D341Med (cell line): Measurements from ENCODE around the gene PHLPP1.
A peak's percentile ranks its signal among the peaks of the same experiment; 100 is the strongest.

Source experiments
- DNase-seq: peaks from one replicate; pipeline ENCODE4 v3.0.0; 2012; ENCODE audit warnings: low spot score

The PHLPP1 gene

DNA sequence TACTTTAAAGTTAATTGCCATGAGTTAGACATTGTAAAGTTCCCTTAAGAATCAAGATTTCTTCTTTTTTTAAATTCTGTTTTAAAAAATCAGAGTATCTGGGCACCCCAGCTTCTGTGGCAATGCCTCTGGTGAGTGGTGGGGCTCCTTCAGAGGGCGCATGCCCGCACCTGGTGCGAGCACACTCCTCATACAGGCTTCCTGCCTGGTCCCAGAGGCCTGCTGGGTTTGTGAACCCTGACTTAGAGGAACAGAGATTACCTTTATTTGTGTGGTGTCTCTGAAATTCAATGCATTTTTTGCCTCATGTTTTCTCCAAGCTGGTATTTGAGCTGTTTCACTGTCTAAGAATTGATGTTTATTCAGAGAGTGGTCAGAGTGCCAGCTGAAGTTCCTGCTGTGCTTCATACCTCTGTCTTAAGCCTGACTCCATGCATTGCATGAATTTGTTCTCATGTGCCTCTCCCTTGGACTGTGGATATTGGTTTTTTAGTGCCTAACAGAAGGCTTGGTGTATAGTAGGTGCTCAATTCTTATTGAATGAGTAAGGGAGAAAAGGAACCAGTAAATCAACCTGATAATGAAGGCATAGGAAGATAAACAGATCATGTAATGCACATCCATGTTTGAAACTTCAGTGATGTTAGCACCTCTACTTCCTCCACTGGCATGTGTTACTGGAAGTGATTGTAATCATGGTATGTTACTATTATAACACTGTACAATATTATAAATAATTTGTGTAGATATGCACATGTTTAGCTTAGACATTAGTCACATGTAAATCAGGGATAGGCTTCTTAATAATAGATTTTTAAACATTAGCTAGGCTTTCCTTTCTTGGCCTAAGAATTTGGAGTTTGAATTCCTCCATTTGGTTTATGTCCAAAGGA is 29.0 kb downstream of the PHLPP1 start:
- DNase-seq = no peak

DNA sequence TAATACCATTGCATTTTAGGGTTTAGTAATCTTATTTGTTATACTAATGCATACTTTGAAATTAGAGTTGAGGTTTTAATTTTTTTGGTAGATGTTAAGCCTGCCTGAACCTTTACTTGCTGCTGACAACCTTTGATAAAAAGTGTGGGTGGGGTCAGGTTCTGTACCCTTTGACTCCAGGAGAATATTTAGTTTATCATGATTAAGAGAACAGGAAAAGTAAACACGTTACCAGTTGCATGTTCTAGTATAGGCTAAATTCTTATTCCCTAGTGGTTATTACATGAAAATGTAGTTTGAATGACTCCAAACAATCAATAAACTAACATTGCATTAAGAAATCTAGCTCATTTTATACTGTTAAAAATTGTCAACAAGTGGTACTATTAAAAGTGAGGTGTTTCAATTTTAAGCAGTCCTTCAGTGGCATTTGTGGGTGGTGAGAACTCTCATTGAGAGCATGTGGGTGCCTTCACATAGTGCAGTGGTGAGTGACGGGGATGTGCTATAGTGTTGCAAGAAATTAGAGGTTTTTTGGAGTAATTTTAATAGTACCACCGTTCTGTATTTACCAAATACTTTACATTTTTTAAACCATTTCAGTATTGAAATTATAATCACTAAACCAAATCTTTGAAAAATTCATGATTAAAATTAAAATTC is 29.9 kb downstream of the PHLPP1 start:
- no peak for DNase-seq

DNA sequence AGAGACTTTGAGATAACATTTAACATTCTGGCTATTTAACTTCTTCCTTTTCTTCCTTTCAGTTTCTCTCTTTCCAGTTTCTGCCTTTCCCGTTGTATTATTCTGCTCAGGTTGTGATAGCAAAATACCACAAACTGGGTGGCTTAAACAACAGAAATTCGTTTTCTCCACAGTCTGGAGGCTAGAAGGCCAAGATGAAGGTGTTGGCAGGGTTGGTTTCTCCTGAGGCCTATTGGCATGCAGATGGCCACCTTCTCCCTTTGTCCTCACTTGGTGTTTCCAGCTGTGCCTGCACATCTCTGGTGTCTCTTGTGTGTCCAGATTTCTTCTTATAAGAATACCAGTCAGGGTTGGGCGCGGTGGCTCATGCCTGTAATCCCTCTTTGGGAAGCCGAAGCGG is 34.0 kb downstream of the PHLPP1 start:
- no peak for DNase-seq

DNA sequence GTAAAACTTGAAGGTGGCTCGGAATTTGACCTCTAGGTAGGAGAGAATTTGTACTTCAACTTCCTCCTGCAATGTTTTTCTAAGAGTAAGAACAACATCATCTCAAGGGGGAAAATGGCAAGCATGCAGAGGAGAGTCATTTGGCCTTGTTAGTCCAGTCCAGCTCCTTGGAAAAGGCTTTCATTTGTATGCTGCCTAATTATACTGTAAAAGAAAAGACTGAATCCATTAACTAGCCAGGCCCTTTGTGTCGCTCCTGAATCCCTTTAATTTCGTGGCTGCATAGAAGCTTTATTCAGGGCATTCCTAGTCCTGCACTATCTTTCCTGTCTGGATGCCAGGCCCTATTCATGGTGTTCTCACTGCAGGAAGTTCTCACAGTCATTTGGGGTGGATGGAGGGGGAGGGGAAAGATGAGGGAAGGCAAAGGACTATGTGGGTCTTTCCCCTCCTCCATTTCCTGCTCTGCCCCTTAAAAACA is 36.0 kb downstream of the PHLPP1 start:
- DNase-seq = no peak

DNA sequence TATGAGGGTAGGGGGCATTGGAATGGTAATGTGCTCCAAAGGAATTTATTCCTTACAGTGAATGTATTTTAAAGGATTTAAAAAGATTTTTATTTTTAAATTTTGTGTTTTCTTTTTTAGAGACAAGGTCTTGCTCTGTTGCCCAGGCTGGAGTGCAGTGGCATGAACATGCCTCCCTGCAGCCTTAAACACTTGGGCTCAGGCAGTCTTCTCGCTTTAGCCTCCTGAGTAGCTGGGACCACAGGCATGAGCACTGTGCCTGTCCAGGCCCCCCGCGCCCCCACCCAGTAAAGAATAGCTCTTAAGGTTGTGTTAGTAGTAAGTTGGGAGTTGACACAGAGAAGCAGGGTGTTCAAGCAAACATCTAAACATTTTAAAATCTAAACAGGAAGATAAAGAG is 36.6 kb downstream of the PHLPP1 start:
- DNase-seq = no peak

DNA sequence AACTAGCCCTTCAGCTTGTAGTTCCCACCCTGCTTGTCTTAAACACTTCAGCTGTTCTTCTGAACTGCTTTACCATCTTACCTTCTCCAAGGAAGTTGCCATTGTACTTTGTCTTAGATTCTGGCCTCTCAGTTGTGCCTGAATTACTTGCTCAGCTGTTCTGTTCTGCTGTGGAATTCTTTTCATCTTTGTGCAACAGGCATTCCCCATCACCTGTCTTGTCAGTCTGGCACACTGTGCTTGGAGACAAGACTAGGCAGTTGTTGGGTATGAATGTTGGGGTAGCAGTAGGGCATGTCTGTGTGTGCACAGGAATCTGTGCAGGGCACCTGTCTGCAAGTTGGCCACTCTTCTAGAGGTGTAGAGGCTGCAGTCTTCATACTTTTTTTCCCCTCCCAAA is 38.7 kb downstream of the PHLPP1 start:
- DNase-seq = no peak

DNA sequence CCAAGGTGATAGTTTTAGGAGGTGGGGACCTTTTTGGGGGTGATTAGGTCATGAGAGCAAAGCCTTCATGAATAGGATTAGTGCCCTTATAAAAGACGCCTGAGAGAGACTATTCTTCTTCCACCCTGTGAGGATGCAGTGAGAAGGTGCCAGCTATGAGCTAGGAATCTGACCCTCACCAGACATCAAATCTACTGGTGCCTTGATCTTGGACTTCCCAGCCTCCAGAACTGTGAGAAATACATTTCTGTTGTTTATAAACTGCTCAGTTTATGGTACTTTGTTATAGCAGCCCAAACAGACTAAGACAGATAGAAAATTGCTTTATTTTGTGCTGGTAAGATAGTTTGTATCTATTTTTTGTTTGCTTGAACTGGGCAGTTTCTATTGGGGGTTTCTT is 40.1 kb downstream of the PHLPP1 start:
- no peak for DNase-seq

DNA sequence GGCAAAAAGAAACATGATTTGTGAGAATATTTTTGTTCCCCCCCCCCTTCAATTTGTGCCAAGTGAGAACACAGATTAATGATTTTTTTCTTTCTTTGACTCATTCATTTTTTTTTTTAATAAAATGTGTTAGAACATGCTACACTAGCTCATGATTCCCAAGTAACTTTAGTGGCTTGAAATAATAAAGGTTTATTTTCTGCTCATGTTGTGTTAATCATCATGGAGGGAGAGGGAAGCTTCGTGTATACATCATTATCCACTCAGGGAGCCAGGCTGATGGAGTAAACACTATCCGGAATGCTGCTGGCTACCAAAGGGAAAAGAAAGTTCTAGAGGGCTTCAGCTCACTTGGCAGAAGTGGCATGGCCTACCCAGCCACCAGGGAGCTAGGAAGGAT is 40.6 kb downstream of the PHLPP1 start:
- DNase-seq = no peak

DNA sequence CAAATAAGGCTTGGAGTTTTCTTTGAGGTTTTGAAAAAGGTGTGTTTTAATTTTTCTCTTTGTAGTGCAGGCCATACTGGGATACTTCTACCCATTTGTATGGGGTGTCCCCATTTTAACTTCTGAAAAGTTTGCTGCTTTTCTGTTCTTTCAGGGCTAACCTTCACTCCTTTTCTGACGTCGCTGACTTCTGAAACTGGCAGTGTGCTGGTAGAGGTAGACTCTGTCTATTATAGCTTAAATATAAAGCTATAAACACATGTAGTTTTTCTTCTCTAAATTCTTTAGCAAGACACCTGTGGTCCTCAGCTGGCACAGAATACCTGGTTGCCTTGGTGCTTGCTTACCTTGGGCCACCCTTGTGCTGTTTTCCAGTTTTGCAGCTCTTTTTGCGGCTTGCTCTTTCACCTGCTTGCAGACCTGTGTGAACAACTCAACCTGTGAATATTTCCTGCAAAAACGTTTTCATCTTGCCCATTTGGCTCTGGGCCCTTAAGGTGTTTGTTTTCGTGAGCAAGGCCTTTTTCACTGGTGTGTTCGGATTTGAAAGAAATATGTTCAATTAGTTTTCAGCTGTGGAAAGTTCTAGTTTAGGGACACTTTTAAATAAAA is 42.2 kb downstream of the PHLPP1 start:
- no peak for DNase-seq

DNA sequence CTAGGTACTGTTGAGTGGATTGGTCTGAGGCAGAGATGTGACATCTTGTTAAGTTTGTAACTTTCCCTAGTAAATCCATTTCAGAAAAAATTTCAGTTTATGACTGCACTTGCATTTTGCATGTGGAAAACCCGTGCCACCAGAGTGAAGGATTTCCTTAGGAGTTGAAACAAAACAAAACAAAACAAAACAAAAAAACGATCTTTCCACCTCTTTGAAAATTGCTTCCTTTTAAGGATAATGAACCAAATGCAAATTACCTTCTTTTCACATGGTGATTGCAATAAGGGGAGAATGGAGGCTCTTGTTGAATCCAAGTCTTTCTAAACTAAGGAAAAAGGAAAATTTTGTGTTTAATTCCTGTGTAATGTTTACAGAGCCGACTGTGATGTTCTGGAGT is 43.2 kb downstream of the PHLPP1 start:
- no peak for DNase-seq

DNA sequence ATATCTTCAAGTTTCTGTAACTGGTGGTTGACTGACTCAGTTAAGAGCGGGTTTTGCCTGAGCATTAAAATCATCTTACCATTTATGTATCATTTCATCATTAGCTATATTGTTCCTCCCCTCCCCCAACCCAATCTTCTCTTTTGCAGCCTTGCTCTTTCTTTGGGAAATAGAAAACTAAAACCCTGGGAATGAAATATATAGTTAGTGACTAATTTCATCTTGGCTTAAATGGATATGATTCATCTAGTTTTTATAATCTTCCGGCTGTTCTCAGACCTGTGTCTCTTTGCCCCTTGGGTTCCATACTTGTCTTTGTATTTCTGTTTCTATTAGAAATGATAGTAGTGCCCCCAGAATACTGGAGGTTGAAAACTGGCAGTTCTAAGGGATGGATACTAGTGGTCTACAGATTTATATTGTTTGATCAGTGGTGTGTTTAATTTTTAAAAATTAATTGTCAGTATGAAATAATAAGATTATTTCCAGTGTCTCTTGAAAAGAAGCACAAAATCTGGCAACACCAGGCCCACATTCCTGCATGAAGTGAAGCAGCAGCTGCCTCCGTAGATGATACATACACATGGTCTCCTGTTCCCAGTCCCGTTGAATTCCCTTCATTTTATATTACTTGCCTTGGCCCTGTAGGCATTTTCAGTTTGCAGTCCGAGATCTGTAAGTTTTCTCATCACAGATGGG is 44.5 kb downstream of the PHLPP1 start:
- no peak for DNase-seq

DNA sequence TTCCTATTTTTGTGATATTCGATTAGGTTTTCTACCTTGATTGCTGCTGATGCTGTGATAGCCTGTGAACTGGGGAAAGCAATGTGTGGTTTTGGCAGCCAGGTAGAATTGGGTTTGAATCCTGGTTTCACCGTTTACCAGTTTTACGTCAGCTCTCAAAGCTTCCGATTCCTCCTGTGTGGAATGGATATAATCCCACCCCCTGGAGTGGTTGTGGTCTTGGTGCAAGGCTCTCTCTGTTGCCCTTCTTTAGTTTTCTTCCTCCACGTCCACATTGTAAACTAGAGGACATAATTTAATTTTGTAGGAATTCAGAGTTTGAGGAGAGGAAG is 45.0 kb downstream of the PHLPP1 start:
- no peak for DNase-seq

DNA sequence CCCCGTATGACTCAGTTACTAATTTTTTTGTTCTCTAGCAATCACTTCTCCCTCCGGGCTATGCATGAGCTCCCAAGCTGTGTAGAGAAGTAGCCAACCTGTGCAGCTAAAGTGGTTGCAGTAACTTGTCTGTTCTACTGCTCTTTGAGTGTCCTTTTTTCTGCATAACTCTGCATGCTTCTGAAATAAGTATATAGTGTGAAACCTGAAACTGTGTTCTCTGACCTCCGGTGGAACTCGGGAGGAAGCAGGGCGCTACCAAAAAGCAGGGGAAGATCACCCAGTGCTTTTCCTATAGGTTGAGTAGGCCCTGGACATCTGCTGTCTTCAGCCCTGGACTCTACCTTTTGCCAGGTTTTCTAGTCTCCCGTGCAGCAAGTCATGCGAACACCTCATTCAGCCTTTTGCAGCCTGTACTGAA is 47.8 kb downstream of the PHLPP1 start:
- DNase-seq = peak; percentile 30

DNA sequence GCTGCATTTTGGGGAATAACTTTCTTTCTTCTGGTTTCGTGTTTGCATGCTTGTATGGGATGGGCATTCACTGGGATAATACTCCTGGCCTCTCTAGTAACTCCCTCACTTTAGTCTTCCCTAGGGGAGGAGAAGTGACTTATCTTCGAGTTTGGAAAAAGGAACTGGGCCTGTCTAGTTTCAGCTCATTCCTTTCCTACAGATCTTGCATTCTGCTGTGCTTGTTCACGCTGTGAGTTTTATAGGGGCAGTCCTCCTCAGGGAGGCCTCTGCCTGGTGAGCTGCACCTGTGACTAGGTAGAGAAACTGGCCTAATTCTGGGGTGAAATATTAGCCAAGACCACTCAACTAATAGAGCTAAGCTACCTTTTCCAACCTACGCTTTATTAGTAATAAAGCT is 50.9 kb downstream of the PHLPP1 start:
- no peak for DNase-seq

DNA sequence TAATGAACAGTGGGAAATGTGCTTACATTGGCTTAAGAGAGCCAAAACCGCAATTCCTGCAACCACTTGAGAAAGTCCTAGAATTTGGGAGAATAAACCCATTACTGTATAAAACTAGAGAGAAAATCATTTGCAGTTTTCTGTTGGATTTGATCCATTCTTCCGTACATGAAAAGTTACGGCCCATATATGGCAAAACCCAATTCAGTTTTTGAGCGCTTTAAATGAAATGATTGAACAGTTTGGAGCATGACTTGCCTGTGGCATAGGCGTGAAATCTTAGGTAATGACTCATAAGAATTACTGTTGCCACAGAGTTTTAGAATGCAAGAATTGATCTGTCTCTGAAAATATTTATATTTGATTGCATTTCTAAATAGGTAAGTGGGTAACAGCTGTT is 52.0 kb downstream of the PHLPP1 start:
- DNase-seq = no peak

DNA sequence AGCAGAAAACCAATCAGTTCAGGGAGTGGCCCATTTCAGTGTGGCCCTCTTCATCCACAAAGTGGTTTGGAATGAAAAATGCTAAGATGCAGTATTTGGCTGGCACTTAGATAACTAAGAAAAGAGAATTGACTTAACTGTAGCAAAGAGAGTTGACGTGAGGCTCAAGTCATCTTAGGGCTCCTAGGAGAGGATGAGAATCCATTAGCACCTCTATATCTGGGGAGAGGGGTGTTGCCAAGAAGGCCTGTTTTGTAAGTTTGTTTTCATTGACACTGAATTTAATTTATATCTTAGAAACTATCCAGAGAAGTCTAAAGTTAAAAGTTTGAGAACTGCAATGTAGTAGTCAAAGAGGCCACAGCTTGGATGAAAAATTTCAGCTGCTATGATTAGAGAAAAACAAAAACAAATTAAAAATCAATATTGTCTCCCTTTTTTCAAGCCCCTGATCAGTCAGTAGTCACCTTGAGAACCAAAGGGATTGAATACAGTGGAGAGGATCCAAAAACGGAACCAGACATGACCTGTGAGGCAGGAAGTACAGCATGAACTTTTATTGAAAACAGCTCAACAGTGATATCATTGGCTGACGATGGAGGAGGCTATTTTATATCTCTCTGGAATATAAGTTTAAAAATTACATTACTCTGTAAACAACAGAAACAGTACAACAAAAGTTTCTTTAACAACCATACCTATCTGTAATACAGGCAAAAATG is 52.7 kb downstream of the PHLPP1 start:
- no peak for DNase-seq

DNA sequence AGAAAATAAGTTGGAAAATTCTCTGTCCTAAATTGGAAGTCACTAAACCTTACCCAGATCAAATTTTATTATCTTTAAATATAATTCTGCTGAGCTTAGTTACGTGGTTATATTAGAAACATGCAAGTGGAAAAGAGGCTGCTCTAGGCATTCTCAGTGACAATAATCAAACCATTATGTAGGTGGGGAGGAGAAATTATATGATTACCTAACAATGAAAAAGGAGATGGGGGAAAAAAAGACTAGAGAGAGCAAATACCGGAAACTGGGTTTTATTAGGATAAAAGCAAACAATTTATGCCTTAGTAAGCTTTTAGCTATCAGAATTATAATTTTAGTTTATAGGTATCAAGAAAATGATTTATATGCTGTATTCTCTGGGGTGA is 53.2 kb downstream of the PHLPP1 start:
- DNase-seq = no peak

DNA sequence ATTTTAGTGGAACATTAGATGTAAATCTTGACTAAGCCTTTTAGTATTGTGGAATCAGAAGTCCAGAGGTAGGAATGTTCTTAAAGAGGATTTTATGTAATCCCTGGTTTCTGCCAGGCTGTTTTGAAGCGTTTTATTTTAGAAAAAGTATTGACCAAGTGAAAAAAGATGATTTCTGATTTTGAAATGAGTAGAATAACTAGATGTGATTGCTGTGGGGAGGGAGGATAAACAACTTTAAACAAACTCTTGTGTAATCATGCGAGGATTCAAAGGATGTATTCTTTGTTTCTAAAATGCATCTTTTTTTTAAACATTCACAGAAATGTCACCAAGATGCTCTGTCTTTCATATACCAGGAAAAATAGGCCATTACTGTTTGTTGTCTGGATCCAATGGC is 53.9 kb downstream of the PHLPP1 start:
- DNase-seq = no peak

DNA sequence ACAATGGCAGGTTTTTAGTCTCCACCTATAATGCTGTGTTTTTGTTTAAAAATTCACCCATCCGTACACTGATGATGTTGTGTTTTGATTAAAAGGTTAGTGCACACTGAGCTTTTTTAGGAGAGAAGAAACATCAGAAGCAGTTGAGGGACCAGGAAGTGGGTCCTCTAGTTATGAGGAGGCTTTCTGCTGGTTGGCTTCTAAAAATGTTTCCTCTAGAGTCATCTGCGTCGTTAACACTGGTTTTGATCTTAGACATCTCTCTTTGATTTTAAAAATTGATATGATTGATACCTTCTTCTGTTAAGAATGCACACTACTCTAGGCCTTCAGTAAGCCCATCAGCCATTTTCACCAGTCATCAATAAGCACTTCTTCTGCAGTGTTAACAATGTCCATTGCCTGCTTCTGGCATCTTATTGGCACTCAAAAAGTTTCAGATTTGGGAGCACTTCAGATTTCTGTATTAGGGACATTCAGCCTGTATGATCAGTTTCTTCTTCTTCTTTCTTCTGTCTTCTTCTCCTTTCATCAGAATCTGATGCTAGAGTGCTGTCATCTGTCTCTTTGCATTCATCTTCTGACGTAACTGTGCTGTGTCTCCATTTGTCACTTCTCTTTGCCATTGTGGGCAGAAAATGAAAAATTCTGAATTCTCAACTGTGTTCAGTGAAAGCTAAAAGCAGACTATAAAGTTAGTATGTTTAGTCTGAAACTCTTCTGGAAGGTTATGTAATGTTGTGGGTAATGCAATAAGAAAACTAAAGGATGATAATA is 56.3 kb downstream of the PHLPP1 start:
- DNase-seq = no peak

DNA sequence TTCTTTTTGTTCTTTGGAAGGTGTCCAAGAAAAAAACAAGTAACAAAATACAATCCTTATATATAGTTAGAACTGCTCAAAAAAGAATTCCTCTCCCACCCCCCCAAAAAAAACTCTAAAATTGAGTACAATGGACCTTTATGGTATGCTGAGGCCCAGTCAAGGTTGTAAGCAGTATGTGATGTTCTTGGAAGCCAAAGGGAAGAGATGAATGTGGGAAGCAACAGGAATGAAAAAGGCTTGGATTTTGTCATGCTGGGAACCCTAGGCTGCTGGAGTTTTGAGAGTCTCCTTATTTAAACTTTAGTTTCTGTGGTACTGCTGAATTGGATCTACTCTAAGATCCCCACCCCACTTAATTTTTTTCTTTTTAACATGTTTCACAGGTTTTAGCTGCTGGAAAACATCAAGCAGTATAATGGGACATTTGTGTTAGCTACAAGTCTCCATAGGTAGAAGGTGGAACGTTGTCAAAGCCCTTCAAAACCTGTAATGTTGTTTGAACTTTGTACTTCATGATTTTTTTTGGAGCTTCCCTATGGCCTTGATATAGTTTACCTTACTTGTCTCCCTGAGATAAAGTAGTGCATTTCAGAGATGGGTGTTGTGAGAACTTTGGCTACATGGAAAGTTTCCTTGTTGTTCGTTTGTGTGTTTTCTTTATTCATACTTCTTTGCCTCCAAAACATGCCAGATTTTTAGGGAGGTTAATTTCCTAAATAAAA is 57.7 kb downstream of the PHLPP1 start:
- no peak for DNase-seq

DNA sequence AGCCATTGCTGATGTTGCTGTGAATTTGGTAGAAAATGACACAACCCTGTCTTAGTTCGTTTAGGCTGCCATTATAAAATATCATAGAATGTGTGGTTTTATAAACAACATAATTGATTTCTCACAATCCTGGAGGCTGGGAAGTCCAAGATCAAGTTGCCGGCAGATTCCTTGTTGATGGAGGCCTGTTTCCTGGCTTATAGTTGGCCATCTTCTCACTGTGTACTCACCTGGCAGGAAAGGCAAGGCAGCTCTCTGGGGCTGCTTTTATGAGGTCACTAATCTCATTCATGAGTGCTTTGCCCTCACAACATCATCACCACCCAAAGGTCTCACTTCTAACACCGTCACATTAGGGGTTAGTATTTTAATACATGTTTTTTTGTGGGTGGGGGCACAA is 58.4 kb downstream of the PHLPP1 start:
- DNase-seq = no peak
